ENCODE measurements around the gene SLC25A45.

SLC25A45 gene

DNA sequence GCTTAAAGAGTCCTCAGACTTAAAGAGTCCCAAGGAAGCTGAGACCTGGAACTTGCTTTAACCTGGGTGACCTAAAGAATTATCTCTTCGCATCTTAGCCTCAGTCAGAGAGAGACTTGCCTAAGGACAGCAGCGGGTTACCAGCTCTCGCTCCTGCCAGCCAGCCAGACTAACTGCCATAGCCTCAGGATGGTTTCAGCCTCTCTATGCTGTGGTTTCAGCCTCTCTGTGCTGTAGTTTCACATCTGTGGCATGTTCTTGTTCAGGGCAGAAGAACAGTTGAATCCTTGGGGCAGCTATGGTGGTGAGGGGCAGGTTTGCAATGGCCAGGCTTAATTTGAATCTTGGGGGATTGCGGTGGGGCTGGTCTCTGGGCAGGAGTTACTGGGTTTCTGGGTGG lies 6.3 kb upstream of the SLC25A45 start:
- no peak for DNase-seq

GRCh38 chr11:65386307-65387140 lies 4.1 kb upstream of the SLC25A45 start, which contains the start of gene FRMD8:
Gene FRMD8 (plus strand): TSS chr11:65386637. CDS start chr11:65387037, 400 bp downstream.
- DNase-seq = peak; percentile 80

DNA sequence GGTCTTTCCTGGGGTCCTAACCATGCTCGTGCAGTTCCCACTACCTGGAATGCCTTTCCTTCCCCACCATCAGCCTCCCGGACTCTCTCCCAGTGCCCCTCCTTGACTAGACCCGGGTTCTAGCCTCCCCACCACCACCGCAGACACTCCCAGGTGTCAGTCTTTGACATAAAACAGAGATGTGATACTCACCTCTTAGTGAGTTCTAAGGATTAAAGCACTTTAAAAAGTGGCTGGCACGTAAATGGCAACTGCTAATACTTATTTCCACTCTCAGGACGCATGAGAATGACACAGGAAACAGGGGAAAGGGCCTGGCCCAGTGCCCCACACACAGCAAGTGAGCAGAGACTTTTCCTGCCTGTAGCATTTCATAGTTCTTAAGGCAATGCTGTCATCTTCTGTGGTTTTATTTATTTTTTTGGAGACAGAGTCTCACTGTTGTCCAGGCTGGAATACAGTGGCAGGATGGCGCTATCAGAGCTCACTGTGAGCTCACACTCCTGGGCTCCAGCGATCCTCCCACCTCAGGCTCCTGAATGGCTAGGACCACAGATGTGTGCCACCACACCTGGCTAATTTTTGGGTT lies 1.9 kb upstream of the SLC25A45 start:
- DNase-seq = peak; percentile 54

DNA sequence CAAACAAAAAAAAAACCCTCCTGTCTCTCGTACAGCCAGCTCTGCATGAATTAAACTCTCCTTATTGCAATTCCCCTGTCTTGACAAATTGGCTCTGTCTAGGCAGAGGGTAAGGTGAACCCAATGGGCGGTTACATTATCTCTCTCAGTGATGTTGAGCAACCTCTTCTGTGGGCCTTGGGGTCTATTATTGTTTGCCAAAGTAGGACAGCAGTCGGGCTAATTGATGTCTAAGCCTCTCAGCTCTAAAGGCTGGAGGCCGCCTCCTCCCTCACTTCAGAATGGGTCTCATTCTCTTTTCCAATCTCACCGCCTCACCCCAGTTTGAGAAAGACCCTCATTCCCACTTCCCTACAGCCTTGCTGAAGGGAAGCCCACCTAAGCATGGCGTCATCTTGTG lies 1.3 kb upstream of the SLC25A45 start:
- no peak for DNase-seq

DNA sequence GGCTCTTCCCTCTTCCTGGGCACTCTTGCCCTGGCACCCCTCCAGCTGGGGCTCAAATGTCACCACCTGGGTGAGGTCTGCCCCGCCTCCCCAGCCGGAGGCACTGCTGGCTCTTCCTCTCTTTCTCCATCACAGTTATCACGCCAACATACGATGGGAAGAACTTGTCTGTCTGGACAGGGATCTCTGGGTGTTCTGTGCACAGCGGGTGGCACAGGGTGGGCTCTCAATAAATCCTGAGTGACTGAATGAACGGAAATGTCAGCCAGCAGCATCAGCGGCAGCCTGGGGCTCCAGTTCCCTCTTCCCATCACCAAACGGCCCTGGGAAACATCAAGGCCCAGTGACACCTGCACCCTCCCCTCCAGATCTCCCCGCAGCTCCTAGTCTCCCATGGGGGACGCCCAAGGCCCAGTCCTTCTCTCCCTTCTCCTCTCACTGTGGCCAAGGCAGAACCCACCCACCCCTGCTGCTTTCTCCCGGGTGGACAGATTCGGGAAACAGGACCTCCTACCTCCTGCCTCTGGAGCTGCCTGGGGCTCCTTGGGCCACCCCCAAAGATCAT lies 440 bp upstream of the SLC25A45 start:
- DNase-seq = no peak

DNA sequence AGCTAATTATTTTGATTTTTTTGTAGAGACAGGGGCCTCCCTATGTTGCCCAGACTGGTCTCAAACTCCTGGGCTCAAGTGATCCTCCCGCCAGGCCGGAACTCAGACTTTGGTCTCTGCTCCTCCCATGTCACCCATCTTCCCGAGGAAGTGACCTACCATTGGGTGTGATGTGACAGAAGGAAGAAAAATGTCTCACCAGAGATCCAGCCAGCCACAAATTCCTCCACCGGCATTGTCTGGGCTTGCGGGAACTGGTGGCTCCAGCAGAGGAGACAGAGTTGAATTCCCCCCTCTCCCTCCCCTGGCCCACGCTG lies 772 bp downstream of the SLC25A45 start:
- peak; percentile 88 for DNase-seq

- DNase-seq = no peak
Measured at GRCh38 chr11:65380460-65381119, 1.9 kb downstream of the SLC25A45 start.

DNA sequence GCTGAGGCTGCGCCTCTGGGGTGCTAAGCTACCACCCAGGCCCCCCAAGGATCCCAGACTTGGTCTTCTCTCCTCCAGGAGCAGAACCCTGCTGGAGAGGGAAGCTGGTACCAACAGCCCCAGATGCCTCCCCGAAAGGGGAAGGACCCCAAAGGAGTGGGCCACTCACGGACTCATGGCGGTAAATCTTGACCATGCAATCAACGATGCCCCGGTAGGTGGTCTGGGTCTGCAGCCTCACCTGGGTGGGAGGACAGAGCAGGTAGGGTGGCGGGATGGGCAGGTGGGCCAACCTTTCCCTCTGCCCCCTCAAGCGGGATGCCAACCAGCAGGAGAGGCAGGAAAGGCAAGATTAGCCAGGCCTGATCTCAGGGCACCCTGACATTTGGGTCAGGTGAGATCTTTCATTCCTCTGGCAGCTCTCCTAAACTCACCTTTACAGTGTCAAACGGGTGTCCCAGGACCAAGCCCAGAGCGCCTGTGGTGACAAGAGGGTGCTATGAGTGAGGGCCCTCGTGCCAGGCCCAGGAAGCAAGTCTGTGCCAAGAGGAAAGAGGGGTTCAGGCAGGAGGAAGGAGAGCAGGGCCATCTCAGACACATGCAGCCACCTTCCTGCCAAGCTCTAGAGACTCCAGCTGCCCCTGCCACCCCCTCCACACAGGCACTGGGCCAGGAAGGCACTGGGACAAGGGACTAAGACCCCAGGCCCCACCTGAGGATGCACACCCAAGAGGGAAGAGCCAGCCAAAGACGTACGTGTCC lies 2.6 kb downstream of the SLC25A45 start:
- DNase-seq = no peak

GRCh38 chr11:65378928-65379638 lies 3.4 kb downstream of the SLC25A45 start:
- DNase-seq = no peak

DNA sequence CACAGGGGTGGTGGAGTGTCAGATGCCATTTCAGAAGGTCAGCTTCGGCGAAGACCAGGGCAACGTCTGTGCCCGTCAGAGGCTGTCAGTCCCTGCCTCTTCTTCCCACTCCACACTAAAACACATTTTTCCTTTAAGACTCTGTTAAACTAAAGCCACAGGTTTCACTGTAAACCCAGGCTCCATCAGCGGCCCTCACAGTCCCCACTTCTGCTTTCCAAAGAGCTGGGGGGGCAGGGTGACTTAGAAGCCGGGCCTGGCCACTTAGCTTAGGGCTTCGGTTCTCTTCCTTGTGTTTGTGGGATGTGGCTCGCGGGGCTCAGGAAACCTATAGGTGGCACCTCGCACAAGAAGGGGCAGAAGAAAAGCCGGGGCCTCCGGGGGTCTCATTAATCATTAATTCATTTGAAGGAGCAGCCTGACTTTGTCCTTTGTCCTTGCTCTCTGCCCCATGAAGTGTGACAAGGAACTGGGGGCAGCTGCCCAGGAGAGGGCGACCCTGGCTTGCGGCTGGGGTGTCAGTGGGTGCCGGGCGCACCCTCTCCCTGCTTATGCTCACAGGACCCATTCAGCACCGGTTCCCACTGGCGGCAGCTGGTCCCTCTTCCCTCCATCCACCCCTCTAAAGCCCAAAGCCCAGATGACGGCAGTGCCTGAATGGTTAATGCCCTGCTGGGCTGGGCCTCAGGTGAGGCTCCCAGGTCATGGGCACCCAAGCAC lies 4.1 kb downstream of the SLC25A45 start:
- no peak for DNase-seq

GRCh38 chr11:65377777-65378176 lies 4.7 kb downstream of the SLC25A45 start:
- DNase-seq = no peak

DNA sequence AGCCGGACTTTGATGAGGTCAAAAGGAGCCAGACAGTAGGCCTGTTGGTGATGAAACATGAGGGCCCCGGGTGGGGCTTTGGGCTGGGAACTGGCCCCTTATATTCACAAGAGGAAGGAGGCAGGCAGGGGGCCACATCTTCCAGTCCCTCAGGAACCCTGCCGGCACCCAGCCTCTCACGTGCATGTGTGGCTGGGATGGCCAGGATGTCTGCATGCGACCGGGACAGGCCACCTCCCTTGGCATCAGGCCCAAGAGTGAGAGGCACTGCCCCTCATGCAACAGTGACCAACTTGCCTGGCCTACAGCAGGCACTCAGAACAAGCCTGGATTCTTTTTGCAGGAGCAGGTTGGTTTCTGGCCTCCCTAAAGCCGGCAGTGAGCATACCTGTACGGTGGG lies 5.4 kb downstream of the SLC25A45 start:
- DNase-seq = peak; percentile 34

DNA sequence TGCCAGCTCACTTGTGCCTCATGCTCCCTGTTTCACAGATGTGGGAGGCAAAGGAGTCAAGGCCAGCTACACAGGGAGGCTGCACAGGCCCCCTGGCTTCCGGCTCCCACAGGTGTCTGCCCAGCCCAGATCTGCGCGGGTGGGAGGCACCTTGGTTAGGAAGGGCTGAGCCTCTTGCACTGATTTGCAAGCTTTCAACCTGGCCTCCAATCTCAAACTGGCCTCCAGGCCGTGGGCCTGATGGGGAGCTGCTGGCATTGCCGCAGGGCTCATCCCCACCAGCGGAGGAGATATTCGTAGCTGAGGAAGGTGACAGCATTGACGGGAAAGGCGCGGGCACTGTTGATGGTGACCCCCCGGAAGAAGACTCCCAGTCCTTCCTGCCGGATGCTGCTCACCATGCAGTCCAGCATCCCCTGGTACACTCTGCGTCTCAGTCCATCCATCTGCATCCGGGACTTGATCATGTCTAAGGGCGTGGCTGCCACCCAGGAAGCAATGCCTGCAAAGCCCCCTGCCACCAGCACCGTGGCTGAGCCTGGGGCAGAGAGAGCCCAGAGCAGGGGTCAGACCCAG lies 6.2 kb downstream of the SLC25A45 start:
- DNase-seq = no peak

DNA sequence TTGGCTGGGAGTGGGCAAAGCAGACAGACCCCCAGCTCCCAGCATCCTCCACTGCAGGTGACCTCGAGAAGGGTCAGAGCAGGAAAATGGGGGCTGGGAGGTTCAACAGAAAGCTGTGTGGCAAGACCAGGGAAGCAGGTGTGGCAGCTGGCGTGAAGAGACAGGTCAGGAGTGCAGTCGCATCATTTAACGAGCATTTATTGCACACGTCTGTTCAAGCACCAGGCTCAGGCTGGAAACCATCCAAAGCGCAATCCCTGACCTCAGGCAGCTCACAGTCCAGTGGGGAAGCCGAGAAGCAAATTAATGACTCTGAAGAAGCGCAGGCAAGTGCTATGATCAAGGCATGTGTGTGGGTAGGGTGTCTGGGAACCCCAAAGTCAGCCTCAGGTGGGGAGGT lies 7.4 kb downstream of the SLC25A45 start:
- no peak for DNase-seq

- DNase-seq = no peak
Measured at GRCh38 chr11:65373839-65374580, 8.4 kb downstream of the SLC25A45 start.

GRCh38 chr11:65370659-65371049 lies 11.8 kb downstream of the SLC25A45 start:
- no peak for DNase-seq

DNA sequence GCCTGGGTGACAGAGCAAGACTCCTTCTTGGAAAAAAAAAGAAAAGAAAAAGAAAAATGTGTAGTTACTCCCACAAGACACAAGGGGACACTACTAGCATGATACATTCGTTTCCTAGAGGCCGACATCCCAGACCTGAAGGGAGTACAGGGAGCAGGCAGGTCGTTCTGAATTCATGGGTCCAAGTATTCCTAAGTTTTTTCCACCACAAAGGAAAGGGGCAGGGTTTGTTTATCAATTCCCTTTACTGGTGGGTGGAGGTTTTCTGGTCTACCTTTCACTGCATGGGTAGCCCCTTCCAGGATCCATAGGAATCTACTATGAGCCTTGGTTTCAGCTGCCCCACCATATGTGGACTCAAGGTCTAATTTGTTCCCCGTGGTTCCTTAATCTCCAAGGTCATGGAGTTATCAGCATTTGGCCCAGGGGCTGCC lies 16.1 kb downstream of the SLC25A45 start:
- peak; percentile 83 for DNase-seq

DNA sequence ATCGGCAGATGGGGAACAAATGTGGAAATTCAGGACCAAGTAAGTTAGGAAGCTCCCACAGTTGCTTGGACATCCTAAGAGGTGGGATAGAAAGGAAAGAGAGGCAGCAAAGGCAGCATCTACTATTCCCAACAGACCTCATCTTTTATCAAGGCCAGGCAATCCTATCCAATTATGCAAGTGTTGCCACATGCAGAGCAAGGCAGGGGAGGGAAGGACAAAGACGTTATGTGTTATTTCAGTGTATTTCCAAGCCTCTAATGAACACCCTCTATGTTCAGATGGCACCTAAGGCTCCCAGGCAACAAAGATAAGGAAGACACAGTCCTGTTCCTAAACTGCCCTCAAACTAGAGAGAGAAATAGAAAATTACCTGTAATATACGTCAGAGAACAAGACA lies 18.7 kb downstream of the SLC25A45 start:
- DNase-seq = no peak

GRCh38 chr11:65362966-65363365 lies 19.5 kb downstream of the SLC25A45 start:
- no peak for DNase-seq

- no peak for DNase-seq
Measured at GRCh38 chr11:65362320-65362931, 20.0 kb downstream of the SLC25A45 start.

Measured in fibroblast of skin of back (primary cell).